Measurements from ENCODE around the gene ERC1. TPM values are rescaled to one million over a fixed set of nuclear protein-coding genes. Genes with fewer than 3 reads are reported as not detected.

Gene ERC1
- total RNA-seq, 1 donor from 2014 or later = 56.5 TPM

DNA sequence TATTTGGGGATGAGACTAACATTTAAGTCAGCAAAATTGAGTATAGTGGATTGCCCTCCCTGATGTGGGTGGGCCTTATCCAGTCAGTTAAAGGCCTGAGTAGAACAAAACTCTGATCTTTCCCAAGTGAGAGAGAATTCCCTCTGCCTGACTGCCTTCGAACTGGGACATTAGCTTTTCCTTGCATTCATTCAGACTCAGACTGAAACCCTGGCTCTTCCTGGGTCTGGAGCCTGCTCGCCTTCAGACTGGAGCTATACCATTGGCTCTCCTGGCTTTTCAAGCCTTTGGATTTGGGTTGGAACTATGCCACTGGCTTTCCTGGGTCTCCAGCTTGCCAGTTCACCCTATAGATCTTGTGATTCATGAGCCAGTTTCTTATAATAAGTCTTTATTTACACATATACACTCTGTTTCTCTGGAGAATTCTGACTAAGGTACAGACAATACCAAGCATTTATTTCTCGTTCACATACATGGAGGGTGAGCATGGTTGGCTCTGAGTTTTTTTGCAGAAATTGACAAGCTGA is 296.5 kb downstream of the ERC1 start:
- no peaks in the 10 kb centered on the region for H3K36me3 ChIP-seq
- H3K9me3 ChIP-seq = no peaks in the 10 kb centered on the region
- H3K27ac ChIP-seq = no peak overlapping the region
- DNase-seq (ENCODE audit: extremely low spot score in 2 of 2) = no peak
- H3K4me1 ChIP-seq = peaks cover 6% of the 10 kb centered on the region
- H3K27me3 ChIP-seq = no peaks in the 10 kb centered on the region
- H3K4me3 ChIP-seq = no peak overlapping the region
- no peak for TF ChIP-seq POLR2A (IDR thresholded peaks at IDR 0.05)
- no peak for TF ChIP-seq POLR2AphosphoS5 (IDR thresholded peaks at IDR 0.05; ENCODE audit: insufficient read depth in 1 of 2, low read depth in 1 of 2)
- TF ChIP-seq, protein P1, sequence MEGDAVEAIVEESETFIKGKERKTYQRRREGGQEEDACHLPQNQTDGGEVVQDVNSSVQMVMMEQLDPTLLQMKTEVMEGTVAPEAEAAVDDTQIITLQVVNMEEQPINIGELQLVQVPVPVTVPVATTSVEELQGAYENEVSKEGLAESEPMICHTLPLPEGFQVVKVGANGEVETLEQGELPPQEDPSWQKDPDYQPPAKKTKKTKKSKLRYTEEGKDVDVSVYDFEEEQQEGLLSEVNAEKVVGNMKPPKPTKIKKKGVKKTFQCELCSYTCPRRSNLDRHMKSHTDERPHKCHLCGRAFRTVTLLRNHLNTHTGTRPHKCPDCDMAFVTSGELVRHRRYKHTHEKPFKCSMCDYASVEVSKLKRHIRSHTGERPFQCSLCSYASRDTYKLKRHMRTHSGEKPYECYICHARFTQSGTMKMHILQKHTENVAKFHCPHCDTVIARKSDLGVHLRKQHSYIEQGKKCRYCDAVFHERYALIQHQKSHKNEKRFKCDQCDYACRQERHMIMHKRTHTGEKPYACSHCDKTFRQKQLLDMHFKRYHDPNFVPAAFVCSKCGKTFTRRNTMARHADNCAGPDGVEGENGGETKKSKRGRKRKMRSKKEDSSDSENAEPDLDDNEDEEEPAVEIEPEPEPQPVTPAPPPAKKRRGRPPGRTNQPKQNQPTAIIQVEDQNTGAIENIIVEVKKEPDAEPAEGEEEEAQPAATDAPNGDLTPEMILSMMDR (IDR thresholded peaks at IDR 0.05) = no peak
- intact Hi-C loops (cut with DNase I) = no loop called here

DNA sequence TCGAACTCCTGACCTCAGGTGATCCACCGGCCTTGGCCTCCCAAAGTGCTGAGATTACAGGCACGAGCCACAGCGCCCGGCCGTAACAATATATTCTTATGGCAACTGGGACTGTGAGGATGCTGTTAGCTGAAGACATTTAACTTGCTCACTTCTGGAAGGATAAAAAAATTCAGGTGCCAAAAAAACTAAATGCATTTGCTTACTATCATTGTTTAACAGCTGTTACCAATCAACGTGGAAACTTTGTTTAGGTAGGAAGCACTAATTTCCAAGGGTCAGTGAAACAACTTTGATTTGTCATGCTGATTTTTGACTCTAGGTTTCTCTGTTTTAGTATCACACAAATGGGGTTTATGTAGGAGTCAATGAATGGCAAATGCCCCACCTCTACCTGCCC is 297.3 kb downstream of the ERC1 start:
- no peaks in the 10 kb centered on the region for H3K36me3 ChIP-seq
- intact Hi-C loops (cut with DNase I) = no loop called here
- no peak for DNase-seq (ENCODE audit: extremely low spot score in 2 of 2)
- H3K9me3 ChIP-seq = no peaks in the 10 kb centered on the region
- TF ChIP-seq, protein P1 (IDR thresholded peaks at IDR 0.05) = no peak
- TF ChIP-seq POLR2AphosphoS5 (IDR thresholded peaks at IDR 0.05; ENCODE audit: insufficient read depth in 1 of 2, low read depth in 1 of 2) = no peak
- no peak for TF ChIP-seq POLR2A (IDR thresholded peaks at IDR 0.05)
- no peak overlapping the region for H3K27ac ChIP-seq
- H3K27me3 ChIP-seq = no peaks in the 10 kb centered on the region
- H3K4me3 ChIP-seq = no peak overlapping the region
- H3K4me1 ChIP-seq = no peaks in the 10 kb centered on the region

DNA sequence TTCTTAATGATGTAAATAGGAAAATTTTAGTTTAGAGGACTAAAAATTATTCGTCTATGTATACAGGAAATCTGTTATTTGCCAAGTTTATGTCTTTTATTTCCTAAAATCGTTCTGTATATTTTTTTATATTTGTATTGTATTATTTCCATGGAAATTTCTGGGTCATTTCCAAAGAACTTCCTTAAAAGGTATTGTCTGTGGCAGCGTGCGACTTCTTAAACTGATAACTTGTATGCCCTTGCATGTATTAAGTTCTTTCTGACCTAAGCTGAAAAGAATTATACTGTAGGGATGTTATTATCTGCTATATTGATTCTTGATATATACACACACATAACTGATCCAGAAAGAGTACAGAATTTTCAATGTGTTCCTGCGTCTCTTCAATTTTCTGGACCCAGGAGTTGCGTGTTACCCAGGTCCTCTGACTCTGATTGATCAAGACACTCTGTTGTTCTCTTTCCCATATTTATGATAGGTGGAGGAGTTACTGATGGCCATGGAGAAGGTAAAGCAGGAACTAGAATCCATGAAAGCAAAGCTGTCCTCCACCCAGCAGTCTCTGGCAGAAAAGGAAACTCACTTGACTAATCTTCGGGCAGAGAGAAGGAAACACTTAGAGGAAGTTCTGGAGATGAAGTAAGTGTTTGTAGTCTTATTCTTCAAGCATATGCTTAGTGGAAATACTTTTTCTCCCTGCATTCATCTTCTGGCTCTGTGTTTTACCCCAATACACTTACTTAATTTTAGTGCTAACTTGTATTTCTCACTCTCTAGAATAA is 298.5 kb downstream of the ERC1 start:
- intact Hi-C loops (cut with DNase I) = no loop called here
- H3K4me3 ChIP-seq = no peak overlapping the region
- no peak overlapping the region for H3K27ac ChIP-seq
- no peaks in the 10 kb centered on the region for H3K27me3 ChIP-seq
- no peaks in the 10 kb centered on the region for H3K4me1 ChIP-seq
- no peaks in the 10 kb centered on the region for H3K36me3 ChIP-seq
- no peak for TF ChIP-seq POLR2A (IDR thresholded peaks at IDR 0.05)
- TF ChIP-seq POLR2AphosphoS5 (IDR thresholded peaks at IDR 0.05; ENCODE audit: insufficient read depth in 1 of 2, low read depth in 1 of 2) = no peak
- TF ChIP-seq, protein P1 (IDR thresholded peaks at IDR 0.05) = no peak
- DNase-seq (ENCODE audit: extremely low spot score in 2 of 2) = no peak
- no peaks in the 10 kb centered on the region for H3K9me3 ChIP-seq

DNA sequence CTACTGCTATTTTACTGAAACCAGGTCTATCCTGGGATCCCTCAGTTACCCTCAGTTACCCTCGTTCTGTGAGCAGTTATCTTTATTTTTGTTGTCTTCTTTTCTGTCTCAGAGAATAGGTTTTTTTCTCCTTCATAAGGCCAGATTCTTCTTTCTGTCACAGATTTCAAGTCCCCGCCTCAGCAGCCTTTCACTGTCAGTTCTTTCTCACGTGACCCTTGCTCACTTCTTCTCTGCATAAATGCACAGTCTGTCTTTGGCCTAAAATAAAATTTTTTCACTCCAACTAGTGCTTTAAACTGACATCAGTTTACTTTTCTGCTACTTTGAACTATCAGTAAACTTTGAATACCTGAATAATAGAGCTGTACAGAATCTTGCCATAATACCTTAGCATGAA is 299.7 kb downstream of the ERC1 start:
- intact Hi-C loops (cut with DNase I) = no loop called here
- Histone ChIP-seq H3K4me3 (no peak overlapping the region), H3K27me3 (no peaks in the 10 kb centered on the region), H3K36me3 (no peaks in the 10 kb centered on the region), H3K9me3 (no peaks in the 10 kb centered on the region), H3K27ac (no peak overlapping the region), H3K4me1 (no peaks in the 10 kb centered on the region)
- TF ChIP-seq POLR2AphosphoS5 (IDR thresholded peaks at IDR 0.05; ENCODE audit: insufficient read depth in 1 of 2, low read depth in 1 of 2) (no peak), POLR2A (IDR thresholded peaks at IDR 0.05) (no peak)
- TF ChIP-seq, protein P1 (IDR thresholded peaks at IDR 0.05) = no peak
- no peak for DNase-seq (ENCODE audit: extremely low spot score in 2 of 2)

All from vagina (tissue), 2 donors.